Common myeloid progenitor, CD34-positive (primary cell): ENCODE data around the gene SPTLC3.

ENCODE experiments used
- CTCF ChIA-PET: fragments of 350-600 bp; sonication (Branson Sonifier 250); formaldehyde crosslinking; loops from one replicate; lab custom pipeline; 2021; ENCODE audit warnings: antibody characterized with exemption; lab: Charles Lee
- POLR2A ChIA-PET: fragments of 350-600 bp; sonication (Branson Sonifier 250); formaldehyde crosslinking; loops from one replicate; lab custom pipeline; 2021; ENCODE audit warnings: antibody characterized with exemption; lab: Charles Lee
- DNase-seq, 3 donors: peaks; one replicate each; pipeline versions ENCODE4 v3.0.0 to v3.0.0-alpha.2; 2013
- H3K27ac ChIP-seq, 2 experiments: 1 replicate in 1 of 2; 2 replicates in 1 of 2; pipeline ENCODE4 v1.7.0; 2013; ENCODE audit warnings: inconsistent platforms in 2 of 2, low read length in 2 of 2, mild to moderate bottlenecking in 2 of 2, low read depth in 1 of 2, moderate library complexity in 1 of 2; ENCODE audit not compliant: severe bottlenecking in 2 of 2, insufficient read depth in 1 of 2, poor library complexity in 1 of 2
- H3K27me3 ChIP-seq, 5 experiments: replicated peaks in 2 of 5; 1 replicate in 3 of 5; 2 replicates in 2 of 5; pipeline versions ENCODE4 v1.6.1 to v1.7.0; 2013; ENCODE audit warnings: low read length in 4 of 5, mild to moderate bottlenecking in 2 of 5, moderate library complexity in 2 of 5, inconsistent platforms in 1 of 5; ENCODE audit not compliant: insufficient read depth in 5 of 5, control insufficient read depth in 4 of 5
- H3K36me3 ChIP-seq, 4 experiments: 1 replicate in 2 of 4; 2 replicates in 2 of 4; pipeline versions ENCODE4 v1.6.1 to v1.7.0; 2013; ENCODE audit warnings: low read length in 3 of 4, control low read depth in 1 of 4, mild to moderate bottlenecking in 1 of 4; ENCODE audit not compliant: control insufficient read depth in 4 of 4, insufficient read depth in 4 of 4
- H3K4me1 ChIP-seq, 4 experiments: 1 replicate in 3 of 4; 2 replicates in 1 of 4; pipeline versions ENCODE4 v1.6.1 to v1.7.1; 2013; ENCODE audit warnings: low read length in 3 of 4, mild to moderate bottlenecking in 3 of 4, control low read depth in 1 of 4, inconsistent platforms in 1 of 4, moderate library complexity in 1 of 4; ENCODE audit not compliant: control insufficient read depth in 4 of 4, insufficient read depth in 4 of 4; ENCODE audit errors: control extremely low read depth in 1 of 4
- H3K4me3 ChIP-seq, 7 experiments: 1 replicate in 4 of 7; 2 replicates in 3 of 7; pipeline versions ENCODE4 v1.5.1 to v1.7.0; 2013; ENCODE audit warnings: mild to moderate bottlenecking in 7 of 7, low read length in 6 of 7, moderate library complexity in 6 of 7, inconsistent platforms in 2 of 7, low read depth in 2 of 7, control low read depth in 1 of 7; ENCODE audit not compliant: insufficient read depth in 4 of 7, control insufficient read depth in 1 of 7; ENCODE audit errors: extremely low read depth in 1 of 7
- H3K9me3 ChIP-seq, 5 experiments: 1 replicate in 4 of 5; 2 replicates in 1 of 5; pipeline versions ENCODE4 v1.6.1 to v1.7.1; 2013; ENCODE audit warnings: low read length in 4 of 5, mild to moderate bottlenecking in 2 of 5, inconsistent platforms in 1 of 5, low read depth in 1 of 5, moderate library complexity in 1 of 5; ENCODE audit not compliant: control insufficient read depth in 4 of 5, insufficient read depth in 2 of 5; ENCODE audit errors: control extremely low read depth in 1 of 5
- WGBS: methylation state at CpG from one replicate; pipeline ENCODE4 v1.1.5; 2013; ENCODE audit not compliant: insufficient coverage; 5-methylcytosine and 5-hydroxymethylcytosine counted together

SPTLC3 gene

GRCh38 chr20:13147971-13148370, 139.2 kb downstream of the SPTLC3 start:
- Histone ChIP-seq H3K4me1 (no peaks in the 10 kb centered on the region), H3K4me3 (no peak overlapping the region), H3K9me3 (no peaks in the 10 kb centered on the region), H3K27ac (no peak overlapping the region), H3K36me3 (peaks cover 0 to 8% (median 2%) of the 10 kb centered on the region in 4 experiments), H3K27me3 (peaks cover 0 to 6% (median 0%) of the 10 kb centered on the region in 5 experiments)
- 96% methylated on average over 3 of the region's 3 CpGs for WGBS
- ChIA-PET CTCF (interaction anchor here (1.0 to 1.4 kb wide), 2 partner anchors 10 to 27 kb away, joined by 3 to 4 read pairs; no protein-coding TSS in a partner anchor), POLR2A (no interaction called here)
- no peak for DNase-seq

- Histone ChIP-seq H3K9me3 (no peaks in the 10 kb centered on the region), H3K4me1 (no peaks in the 10 kb centered on the region), H3K36me3 (peaks cover 0 to 8% (median 2%) of the 10 kb centered on the region in 4 experiments), H3K27me3 (peaks cover 0 to 6% (median 0%) of the 10 kb centered on the region in 5 experiments), H3K27ac (no peak overlapping the region), H3K4me3 (no peak overlapping the region)
- WGBS = 94% methylated on average over 3 of the region's 4 CpGs
- ChIA-PET CTCF (interaction anchor here (0.6 to 1.4 kb wide), 5 partner anchors 8 to 38 kb away, joined by 3 to 4 read pairs (median 3); no protein-coding TSS in a partner anchor), POLR2A (no interaction called here)
- DNase-seq = no peak
Observed at GRCh38 chr20:13148402-13148801, 139.6 kb downstream of the SPTLC3 start.

GRCh38 chr20:13148961-13149360, 140.2 kb downstream of the SPTLC3 start:
- ChIA-PET POLR2A (no interaction called here), CTCF (interaction anchor here (0.6 to 1.4 kb wide), 5 partner anchors 8 to 39 kb away, joined by 3 to 4 read pairs (median 3); no protein-coding TSS in a partner anchor)
- WGBS = 100% methylated on average over 1 of the region's 2 CpGs
- no peaks in the 10 kb centered on the region for H3K9me3 ChIP-seq
- H3K27ac ChIP-seq = no peak overlapping the region
- peaks cover 0 to 11% (median 0%) of the 10 kb centered on the region in 4 experiments for H3K36me3 ChIP-seq
- peaks cover 0 to 6% (median 0%) of the 10 kb centered on the region in 5 experiments for H3K27me3 ChIP-seq
- H3K4me1 ChIP-seq = no peaks in the 10 kb centered on the region
- H3K4me3 ChIP-seq = no peak overlapping the region
- no peak for DNase-seq

GRCh38 chr20:13149371-13150105, 140.8 kb downstream of the SPTLC3 start:
- ChIA-PET POLR2A (no interaction called here), CTCF (interaction anchor here (0.6 to 0.9 kb wide), 3 partner anchors 9 to 20 kb away, joined by 3 read pairs; no protein-coding TSS in a partner anchor)
- 84% methylated on average over 6 of the region's 8 CpGs for WGBS

GRCh38 chr20:13158369-13158768, 149.6 kb downstream of the SPTLC3 start:
- Histone ChIP-seq H3K27me3 (peaks cover 0 to 6% (median 0%) of the 10 kb centered on the region in 5 experiments), H3K4me3 (no peak overlapping the region), H3K27ac (no peak overlapping the region), H3K9me3 (no peaks in the 10 kb centered on the region), H3K36me3 (peaks cover 0 to 30% (median 2%) of the 10 kb centered on the region in 4 experiments), H3K4me1 (no peaks in the 10 kb centered on the region)
- POLR2A ChIA-PET = no interaction called here
- CTCF ChIA-PET = interaction anchor here (1.2 kb wide), 1 partner anchor 10 kb away, joined by 3 read pairs; no protein-coding TSS in a partner anchor
- WGBS = 94% methylated on average over 3 of the region's 4 CpGs
- DNase-seq = no peak

More at GRCh38 chr20:13149371-13150105, 140.8 kb downstream of the SPTLC3 start:
- no peak for DNase-seq
- H3K36me3 ChIP-seq = peaks cover 0 to 17% (median 0%) of the 10 kb centered on the region in 4 experiments
- no peaks in the 10 kb centered on the region for H3K9me3 ChIP-seq
- no peak overlapping the region for H3K4me3 ChIP-seq
- H3K27me3 ChIP-seq = peaks cover 0 to 6% (median 0%) of the 10 kb centered on the region in 5 experiments
- no peak overlapping the region for H3K27ac ChIP-seq
- no peaks in the 10 kb centered on the region for H3K4me1 ChIP-seq

- ChIA-PET CTCF (interaction anchor here (0.6 kb wide), 1 partner anchor 101 kb away, joined by 3 read pairs; no protein-coding TSS in a partner anchor), POLR2A (no interaction called here)
- peaks cover 0 to 7% (median 0%) of the 10 kb centered on the region in 5 experiments for H3K27me3 ChIP-seq
- no peak overlapping the region for H3K4me3 ChIP-seq
- H3K27ac ChIP-seq = no peak overlapping the region
- DNase-seq = no peak
- H3K9me3 ChIP-seq = no peaks in the 10 kb centered on the region
- H3K4me1 ChIP-seq = no peaks in the 10 kb centered on the region
- H3K36me3 ChIP-seq = peaks cover 0 to 23% (median 2%) of the 10 kb centered on the region in 4 experiments
- 95% methylated on average over 8 of the region's 9 CpGs for WGBS
Observed at GRCh38 chr20:13159889-13160288, 151.1 kb downstream of the SPTLC3 start.

- H3K4me1 ChIP-seq = no peaks in the 10 kb centered on the region
- WGBS = 79% methylated on average over 3 of the region's 4 CpGs
- H3K9me3 ChIP-seq = peaks cover 0 to 3% (median 0%) of the 10 kb centered on the region in 5 experiments
- H3K27me3 ChIP-seq = peaks cover 0 to 1% (median 0%) of the 10 kb centered on the region in 5 experiments
- POLR2A ChIA-PET = no interaction called here
- no peak overlapping the region for H3K4me3 ChIP-seq
- CTCF ChIA-PET = no interaction called here
- no peak overlapping the region for H3K27ac ChIP-seq
- peaks cover 0 to 18% (median 4%) of the 10 kb centered on the region in 4 experiments for H3K36me3 ChIP-seq
- DNase-seq = no peak
Observed at GRCh38 chr20:13165203-13165602, 156.4 kb downstream of the SPTLC3 start.
